SK-MEL-5 (cell line): Measurements from ENCODE around the gene PPP2R3A. TPM values are rescaled to one million over a fixed set of nuclear protein-coding genes. Genes with fewer than 3 reads are reported as not detected.
"Not testable (repeated sequence)": the region's sequence is repeated elsewhere in the genome, so short reads cannot be mapped to it uniquely, and the experiment has no call there.

Source experiments
- DNase-seq: peaks from one replicate; pipeline ENCODE4 v3.0.0-alpha.2; 2016; ENCODE audit warnings: low read depth, low spot score
- in situ Hi-C: cut with HindIII; loops from 2 replicates; pipeline ENCODE4 v1.10.0; 2016; ENCODE audit warnings: low sequenced_read_pairs, high pct_unique_total_duplicates, low pct_unique_long_range_greater_than_20kb
- total RNA-seq: library from RNA; depleted of rRNA; stranded (reverse); fragments of >200 nt; shearing (Covaris generic); gene quantifications from 2 replicates; pipeline ENCODE4 v1.2.3, GENCODE V29; 2014

The PPP2R3A gene
- total RNA-seq, 1 experiment from 2014 or later = 9.7 TPM

GRCh38 chr3:136162322-136162721, 196.8 kb downstream of the PPP2R3A start:
- DNase-seq = no peak
- in situ Hi-C loops = no loop called here

GRCh38 chr3:136163607-136164006, 198.1 kb downstream of the PPP2R3A start:
- DNase-seq, in situ Hi-C loops: not testable (repeated sequence)

GRCh38 chr3:136166507-136166906, 201.0 kb downstream of the PPP2R3A start:
- in situ Hi-C loops = no loop called here
- DNase-seq = no peak

GRCh38 chr3:136168236-136168635, 202.7 kb downstream of the PPP2R3A start:
- DNase-seq, in situ Hi-C loops: not testable (repeated sequence)

GRCh38 chr3:136171097-136171542, 205.6 kb downstream of the PPP2R3A start:
- DNase-seq = peak; percentile 64
- in situ Hi-C loops = no loop called here

- in situ Hi-C loops = no loop called here
- no peak for DNase-seq
Observed at GRCh38 chr3:136173939-136174490, 208.5 kb downstream of the PPP2R3A start.

- in situ Hi-C loops = no loop called here
- DNase-seq = no peak
Observed at GRCh38 chr3:136177876-136178275, 212.3 kb downstream of the PPP2R3A start.

GRCh38 chr3:136181741-136182140, 216.2 kb downstream of the PPP2R3A start:
- in situ Hi-C loops = no loop called here
- no peak for DNase-seq

- in situ Hi-C loops = no loop called here
- DNase-seq = no peak
Observed at GRCh38 chr3:136184703-136185102, 219.2 kb downstream of the PPP2R3A start.

- in situ Hi-C loops = no loop called here
- DNase-seq = no peak
Observed at GRCh38 chr3:136186344-136186743, 220.8 kb downstream of the PPP2R3A start.

GRCh38 chr3:136186846-136187245, 221.3 kb downstream of the PPP2R3A start:
- in situ Hi-C loops = no loop called here
- no peak for DNase-seq

GRCh38 chr3:136187868-136188267, 222.3 kb downstream of the PPP2R3A start:
- in situ Hi-C loops = no loop called here
- no peak for DNase-seq

GRCh38 chr3:136189043-136189442, 223.5 kb downstream of the PPP2R3A start:
- in situ Hi-C loops = no loop called here

GRCh38 chr3:136189859-136190617, 224.5 kb downstream of the PPP2R3A start:
- DNase-seq = no peak
- in situ Hi-C loops = no loop called here

More at GRCh38 chr3:136189043-136189442, 223.5 kb downstream of the PPP2R3A start:
- DNase-seq = no peak

GRCh38 chr3:136192195-136192594, 226.7 kb downstream of the PPP2R3A start:
- DNase-seq, in situ Hi-C loops: not testable (repeated sequence)

GRCh38 chr3:136192831-136193230, 227.3 kb downstream of the PPP2R3A start:
- in situ Hi-C loops = no loop called here
- DNase-seq = no peak

- DNase-seq = no peak
- in situ Hi-C loops = no loop called here
Observed at GRCh38 chr3:136193278-136194054, 227.9 kb downstream of the PPP2R3A start.
